Endothelial cell of umbilical vein (primary cell): ENCODE data around the gene GRAMD1B.

ENCODE experiments used
- EZH2 ChIP-seq: IDR thresholded peaks from 2 replicates; pipeline ENCODE4 v1.6.1; 2012; ENCODE audit warnings: borderline replicate concordance, low read depth, mild to moderate bottlenecking, moderate library complexity, low read length, inconsistent platforms; ENCODE audit not compliant: severe bottlenecking
- POLR2A ChIP-seq: IDR thresholded peaks from 2 replicates; pipeline ENCODE4 v1.6.1; 2012; ENCODE audit warnings: low read depth, mild to moderate bottlenecking, control low read depth, low read length
- POLR2AphosphoS5 ChIP-seq: IDR thresholded peaks from 2 replicates; pipeline ENCODE4 v1.6.1; 2012; ENCODE audit warnings: low read depth, mild to moderate bottlenecking, control low read depth, low read length, moderate library complexity; ENCODE audit not compliant: insufficient read depth
- TF ChIP-seq, protein P1 (sequence below), 2 donors: IDR thresholded peaks; 1 replicate in 1 of 2; 2 replicates in 1 of 2; pipeline ENCODE4 v1.5.1; 2011; ENCODE audit warnings: low read length in 2 of 2, mild to moderate bottlenecking in 2 of 2, moderate library complexity in 2 of 2, control low read depth in 1 of 2, inconsistent platforms in 1 of 2, low read depth in 1 of 2; ENCODE audit not compliant: insufficient read depth in 1 of 2; ENCODE audit errors: extremely low read depth in 1 of 2

GRCh38 chr11:123418351-123419114, 11.5 kb upstream of the GRAMD1B start:
- TF ChIP-seq POLR2AphosphoS5, result no peak
- TF ChIP-seq, protein P1, sequence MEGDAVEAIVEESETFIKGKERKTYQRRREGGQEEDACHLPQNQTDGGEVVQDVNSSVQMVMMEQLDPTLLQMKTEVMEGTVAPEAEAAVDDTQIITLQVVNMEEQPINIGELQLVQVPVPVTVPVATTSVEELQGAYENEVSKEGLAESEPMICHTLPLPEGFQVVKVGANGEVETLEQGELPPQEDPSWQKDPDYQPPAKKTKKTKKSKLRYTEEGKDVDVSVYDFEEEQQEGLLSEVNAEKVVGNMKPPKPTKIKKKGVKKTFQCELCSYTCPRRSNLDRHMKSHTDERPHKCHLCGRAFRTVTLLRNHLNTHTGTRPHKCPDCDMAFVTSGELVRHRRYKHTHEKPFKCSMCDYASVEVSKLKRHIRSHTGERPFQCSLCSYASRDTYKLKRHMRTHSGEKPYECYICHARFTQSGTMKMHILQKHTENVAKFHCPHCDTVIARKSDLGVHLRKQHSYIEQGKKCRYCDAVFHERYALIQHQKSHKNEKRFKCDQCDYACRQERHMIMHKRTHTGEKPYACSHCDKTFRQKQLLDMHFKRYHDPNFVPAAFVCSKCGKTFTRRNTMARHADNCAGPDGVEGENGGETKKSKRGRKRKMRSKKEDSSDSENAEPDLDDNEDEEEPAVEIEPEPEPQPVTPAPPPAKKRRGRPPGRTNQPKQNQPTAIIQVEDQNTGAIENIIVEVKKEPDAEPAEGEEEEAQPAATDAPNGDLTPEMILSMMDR (IDR thresholded peaks at IDR 0.05; ENCODE audit: extremely low read depth in 1 of 2, insufficient read depth in 1 of 2, low read depth in 1 of 2, low read length in 2 of 2), result no peak
- TF ChIP-seq POLR2A, result no peak
- TF ChIP-seq EZH2, result no peak
